Keratinocyte (primary cell): ENCODE data around the gene ADM2. TPM values are rescaled to one million over a fixed set of nuclear protein-coding genes. Genes with fewer than 3 reads are reported as not detected.

Experiments
- DNase-seq: peaks from one replicate; pipeline ENCODE4 v3.0.0-alpha.2; 2011; ENCODE audit warnings: low read depth, missing footprints, low spot score
- FAIRE-seq: peaks from 2 replicates; lab custom pipeline; 2011; peaks lifted over from hg19 to GRCh38; lab: Jason Lieb, UNC
- H2AFZ ChIP-seq: 2 replicates; pipeline ENCODE4 v1.6.0; 2012; ENCODE audit warnings: low read length, control low read depth, inconsistent platforms; ENCODE audit not compliant: control insufficient read depth
- H3K27ac ChIP-seq: 2 replicates; pipeline ENCODE4 v1.5.1; 2011; ENCODE audit warnings: low read length; ENCODE audit not compliant: control insufficient read depth, insufficient read depth
- H3K27me3 ChIP-seq: 3 replicates; pipeline ENCODE4 v1.6.0; 2011; ENCODE audit warnings: low read length; ENCODE audit not compliant: control insufficient read depth, insufficient read depth; ENCODE audit errors: extremely low read depth
- H3K36me3 ChIP-seq, 2 experiments: 2 replicates in 1 of 2; 3 replicates in 1 of 2; pipeline ENCODE4 v1.5.1; 2011; ENCODE audit warnings: low read length in 2 of 2, mild to moderate bottlenecking in 1 of 2; ENCODE audit not compliant: control insufficient read depth in 2 of 2, insufficient read depth in 2 of 2; ENCODE audit errors: extremely low read depth in 1 of 2
- H3K4me1 ChIP-seq: 3 replicates; pipeline ENCODE4 v1.5.1; 2011; ENCODE audit warnings: low read length; ENCODE audit not compliant: control insufficient read depth, insufficient read depth; ENCODE audit errors: extremely low read depth
- H3K4me2 ChIP-seq: 3 replicates; pipeline ENCODE4 v1.6.0; 2011; ENCODE audit warnings: low read depth, low read length; ENCODE audit not compliant: control insufficient read depth, insufficient read depth; ENCODE audit errors: extremely low read depth
- H3K4me3 ChIP-seq, 3 experiments: fragments of 200-600 bp in 1 of 3; sonication (generic) in 1 of 3; 2 replicates in 2 of 3; 3 replicates in 1 of 3; pipeline ENCODE4 v1.5.1; 2011 to 2016; ENCODE audit warnings: low read length in 3 of 3, mild to moderate bottlenecking in 3 of 3, control low read depth in 2 of 3, inconsistent platforms in 1 of 3, low read depth in 1 of 3, mixed read lengths in 1 of 3, mixed run types in 1 of 3, moderate library complexity in 1 of 3; ENCODE audit not compliant: control insufficient read depth in 2 of 3, insufficient read depth in 2 of 3; ENCODE audit errors: extremely low read depth in 1 of 3
- H3K79me2 ChIP-seq: 2 replicates; pipeline ENCODE4 v1.6.0; 2012; ENCODE audit warnings: low read length; ENCODE audit not compliant: control insufficient read depth, insufficient read depth
- H3K9ac ChIP-seq: 3 replicates; pipeline ENCODE4 v1.6.0; 2011; ENCODE audit warnings: low read length; ENCODE audit not compliant: control insufficient read depth, insufficient read depth; ENCODE audit errors: extremely low read depth
- H3K9me1 ChIP-seq: 3 replicates; pipeline ENCODE4 v1.6.0; 2011; ENCODE audit warnings: low read length; ENCODE audit not compliant: control insufficient read depth, insufficient read depth; ENCODE audit errors: extremely low read depth
- H3K9me3 ChIP-seq: 2 replicates; pipeline ENCODE4 v1.5.1; 2012; ENCODE audit warnings: low read depth, low read length; ENCODE audit not compliant: control insufficient read depth
- H4K20me1 ChIP-seq: 3 replicates; pipeline ENCODE4 v1.6.0; 2011; ENCODE audit warnings: low read length; ENCODE audit not compliant: control insufficient read depth, insufficient read depth; ENCODE audit errors: extremely low read depth
- CTCF ChIP-seq, 3 experiments: IDR thresholded peaks in 1 of 3; conservative IDR thresholded peaks in 1 of 3; optimal IDR thresholded peaks in 1 of 3; 2 replicates in 2 of 3; 3 replicates in 1 of 3; pipeline versions ENCODE3 to v1.5.1; 2011; ENCODE audit warnings: low read length in 3 of 3, mild to moderate bottlenecking in 3 of 3, moderate library complexity in 2 of 3, control low read depth in 1 of 3, inconsistent platforms in 1 of 3; ENCODE audit not compliant: insufficient read depth in 2 of 3; ENCODE audit errors: extremely low read depth in 1 of 3
- EZH2 ChIP-seq: IDR thresholded peaks from one replicate; pipeline ENCODE4 v1.6.1; 2012; ENCODE audit warnings: inconsistent platforms, mild to moderate bottlenecking, low read length, moderate library complexity
- dilution Hi-C: fragments of 300-500 bp; cut with MboI; formaldehyde crosslinking; loops from one replicate; pipeline ENCODE4 v1.7.0; 2020; ENCODE audit warnings: low sequenced_read_pairs; ENCODE audit not compliant: extremely low pct_ligation_motif_present
- polyA plus RNA-seq, 5 experiments: library from polyadenylated mRNA; depleted of rRNA in 3 of 5; stranded (reverse) in 3 of 5; stranded (forward) in 1 of 5; unstranded in 1 of 5; fragments of >200 nt; gene quantifications; 1 replicate in 1 of 5; 2 replicates in 3 of 5; 3 replicates in 1 of 5; pipeline versions ENCODE4 v1.2.1 to v1.2.3, GENCODE V29; 2011 to 2012; ENCODE audit warnings: missing spikeins in 2 of 5, low read depth in 1 of 5, low replicate concordance in 1 of 5

Gene ADM2
- polyA plus RNA-seq, 1 donor (not counting 4 experiments of a cell fraction or from before 2014, with no cell fraction given) = 0.21 TPM

- no peaks in the 10 kb centered on the region for H4K20me1 ChIP-seq
- DNase-seq = no peak
- no peak for FAIRE-seq
- no peaks in the 10 kb centered on the region for H3K4me1 ChIP-seq
- TF ChIP-seq EZH2 (no peak), CTCF (optimal IDR thresholded peaks at IDR 0.05 in 1 of 3, IDR thresholded peaks at IDR 0.05 in 1 of 3, conservative IDR thresholded peaks at IDR 0.05 in 1 of 3; ENCODE audit: extremely low read depth in 1 of 3, insufficient read depth in 2 of 3, low read length in 3 of 3) (no peak)
- H2AFZ ChIP-seq = no peak overlapping the region
- H3K4me3 ChIP-seq = no peak overlapping the region
- H3K27me3 ChIP-seq = no peaks in the 10 kb centered on the region
- no peaks in the 10 kb centered on the region for H3K9me3 ChIP-seq
- no peak overlapping the region for H3K4me2 ChIP-seq
- no peak overlapping the region for H3K27ac ChIP-seq
- peaks cover 27% of the 10 kb centered on the region for H3K79me2 ChIP-seq
- no peak overlapping the region for H3K9ac ChIP-seq
- no peaks in the 10 kb centered on the region for H3K9me1 ChIP-seq
- H3K36me3 ChIP-seq = peaks cover 12 to 17% of the 10 kb centered on the region in 2 experiments
- dilution Hi-C loops = no loop called here
These were observed 35.5 kb downstream of the ADM2 start for GRCh38 chr22:50516891-50517290.

- Histone ChIP-seq H2AFZ (no peak overlapping the region), H3K4me1 (no peaks in the 10 kb centered on the region), H3K9me3 (no peaks in the 10 kb centered on the region), H4K20me1 (no peaks in the 10 kb centered on the region), H3K79me2 (peaks cover 24% of the 10 kb centered on the region), H3K27ac (no peak overlapping the region), H3K36me3 (peaks cover 16 to 22% of the 10 kb centered on the region in 2 experiments), H3K4me3 (no peak overlapping the region), H3K27me3 (no peaks in the 10 kb centered on the region), H3K9me1 (no peaks in the 10 kb centered on the region), H3K9ac (no peak overlapping the region), H3K4me2 (no peak overlapping the region)
- dilution Hi-C loops = no loop called here
- no peak for DNase-seq
- FAIRE-seq = no peak
- no peak for TF ChIP-seq EZH2
- no peak for TF ChIP-seq CTCF (optimal IDR thresholded peaks at IDR 0.05 in 1 of 3, IDR thresholded peaks at IDR 0.05 in 1 of 3, conservative IDR thresholded peaks at IDR 0.05 in 1 of 3; ENCODE audit: extremely low read depth in 1 of 3, insufficient read depth in 2 of 3, low read length in 3 of 3)
These were observed 36.3 kb downstream of the ADM2 start for GRCh38 chr22:50517495-50518260.
